SHP77 (cell line): ENCODE data around the gene IGFBP4.

ENCODE experiments used
- DNase-seq, 2 experiments: peaks; one replicate each; lab custom pipeline; 2025; lab: John Stamatoyannopoulos, UW

The IGFBP4 gene

GRCh38 chr17:40471846-40472732, 28.8 kb downstream of the IGFBP4 start:
- DNase-seq, result no peak

GRCh38 chr17:40472733-40473452, 29.6 kb downstream of the IGFBP4 start:
- no peak for DNase-seq

DNA sequence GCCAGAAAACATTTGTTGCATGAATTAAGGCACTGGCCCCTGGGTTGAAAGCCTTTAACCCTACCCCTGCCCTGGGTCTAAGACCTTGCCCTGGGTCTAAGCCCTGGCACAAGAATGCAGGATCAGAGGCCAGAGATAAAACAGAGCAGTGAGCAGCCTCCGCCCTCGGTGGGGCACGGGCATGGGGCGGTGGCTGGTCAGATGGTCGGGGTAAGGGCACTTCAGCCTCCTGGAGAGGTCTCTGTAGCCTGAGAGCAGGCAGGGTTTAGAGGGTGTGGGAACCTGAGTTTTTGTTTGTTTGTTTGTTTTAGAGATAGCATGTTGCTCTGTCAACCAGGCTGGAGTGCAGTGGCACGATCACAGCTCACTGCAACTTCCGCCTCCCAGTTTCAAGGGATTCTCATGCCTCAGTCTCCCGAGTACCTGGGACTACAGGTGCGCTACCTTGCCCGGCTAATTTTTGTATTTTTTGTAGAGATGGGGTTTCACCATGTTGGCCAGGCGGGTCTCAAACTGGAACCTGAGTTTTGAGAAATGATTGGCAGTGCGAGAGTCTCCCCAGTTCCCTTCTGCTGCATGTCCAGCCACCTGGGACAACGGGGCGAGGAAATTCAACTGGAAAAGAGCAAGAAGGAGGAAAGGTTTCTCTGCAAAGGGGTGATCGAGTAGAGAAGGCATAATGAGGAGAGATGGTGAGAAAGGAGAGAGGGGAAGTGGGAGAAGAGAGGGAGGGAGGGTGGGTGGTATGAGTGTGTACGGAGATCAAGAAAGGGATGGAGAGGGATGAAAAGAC, 30.5 kb downstream of the IGFBP4 start:
- no peak for DNase-seq

DNA sequence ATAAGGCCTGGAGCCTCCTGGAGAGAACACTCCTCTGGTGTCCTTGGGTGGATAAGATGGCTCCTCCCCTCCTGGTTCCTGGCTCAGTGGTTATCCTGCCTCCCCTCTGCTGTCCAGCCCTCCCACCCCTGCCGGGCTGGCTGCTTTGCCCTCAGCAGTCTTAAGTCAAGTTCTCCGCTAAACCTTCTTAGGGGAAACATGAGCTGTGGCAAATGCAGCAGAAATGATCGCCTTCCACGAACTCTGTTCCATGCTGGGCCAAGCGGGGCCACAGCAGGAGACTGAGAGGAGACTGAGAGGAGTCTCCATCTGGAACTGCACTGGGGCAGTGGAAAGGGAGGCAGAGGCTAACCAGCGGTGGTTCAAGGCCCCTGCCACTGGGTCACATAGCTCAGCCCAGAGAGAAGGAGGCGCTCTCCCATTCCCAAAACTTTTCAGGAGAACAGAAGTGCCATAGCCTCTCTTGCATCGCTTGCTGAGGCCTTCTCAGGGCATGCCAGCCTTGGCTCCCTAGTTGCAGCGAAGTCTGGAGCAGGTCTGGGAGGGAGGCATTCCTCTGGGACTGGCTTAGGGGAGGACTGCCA, 31.3 kb downstream of the IGFBP4 start:
- no peak for DNase-seq

- DNase-seq, result no peak
Observed at GRCh38 chr17:40475234-40475908, 32.1 kb downstream of the IGFBP4 start.

DNA sequence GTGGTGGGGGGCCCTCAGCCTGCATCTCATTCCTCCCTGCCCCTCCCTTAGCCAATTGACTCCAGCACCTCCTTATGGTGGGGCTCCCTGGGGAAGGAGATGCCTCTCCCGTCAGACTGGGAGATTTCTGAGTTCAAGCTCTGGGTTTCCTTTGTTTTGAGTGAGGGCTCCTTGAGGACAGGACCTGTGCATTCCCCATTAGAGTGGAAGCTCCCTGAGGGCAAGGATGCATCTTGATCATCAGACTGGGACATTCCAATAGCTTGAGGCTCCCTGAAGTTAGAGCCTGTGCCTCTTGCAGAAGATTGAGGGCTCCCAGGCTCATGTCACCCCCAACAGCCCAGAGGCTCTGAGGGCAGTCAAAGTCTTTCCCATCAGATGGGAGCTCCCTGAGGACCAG, 34.5 kb downstream of the IGFBP4 start:
- no peak for DNase-seq

DNA sequence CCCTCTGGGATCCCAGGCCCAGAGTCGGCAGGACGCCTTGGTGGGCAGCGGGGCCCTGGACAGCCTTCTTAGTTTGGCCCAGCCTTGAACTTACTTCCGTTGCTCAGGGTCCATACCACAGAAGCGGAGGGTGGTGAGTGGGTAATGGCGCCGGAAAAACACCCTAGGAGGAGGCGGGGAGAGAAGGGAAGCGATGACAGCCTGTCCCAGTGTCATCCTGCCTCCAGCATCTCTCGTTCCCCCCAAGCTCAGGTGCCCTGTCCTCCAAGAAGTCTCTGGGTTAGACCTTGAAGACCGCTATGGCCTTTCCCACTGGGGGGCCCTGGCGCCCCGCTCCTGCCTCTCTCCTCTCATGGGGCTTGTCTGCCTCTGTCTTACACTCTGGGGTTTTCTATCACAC, 35.2 kb downstream of the IGFBP4 start:
- DNase-seq, result no peak

- DNase-seq, result no peak
Observed at GRCh38 chr17:40479754-40480480, 36.7 kb downstream of the IGFBP4 start.

DNA sequence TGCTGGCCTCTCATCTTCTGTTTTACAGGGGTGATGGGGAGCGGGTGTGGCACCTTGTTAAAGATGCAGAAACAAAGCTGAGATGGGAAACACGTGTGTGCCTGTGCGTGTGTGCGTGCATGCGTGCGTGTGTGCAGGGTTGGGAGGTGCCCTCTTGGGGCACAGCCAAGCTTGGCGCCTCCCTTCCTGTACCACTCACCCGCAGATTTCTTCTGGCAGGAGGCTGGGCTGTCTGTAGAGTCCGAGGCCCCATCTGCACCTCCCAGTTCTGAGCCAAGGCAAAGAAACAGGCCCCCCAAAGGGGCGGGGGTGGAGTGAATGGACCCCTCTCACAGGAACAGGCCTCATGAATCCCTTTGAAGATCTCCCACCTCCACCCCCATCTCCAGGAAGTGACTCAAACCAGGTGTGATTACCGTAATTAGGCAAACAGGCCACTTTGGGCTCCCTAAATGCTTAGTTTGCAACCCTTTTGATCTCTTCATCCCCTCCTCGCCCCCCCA, 37.3 kb downstream of the IGFBP4 start:
- DNase-seq, result no peak

DNA sequence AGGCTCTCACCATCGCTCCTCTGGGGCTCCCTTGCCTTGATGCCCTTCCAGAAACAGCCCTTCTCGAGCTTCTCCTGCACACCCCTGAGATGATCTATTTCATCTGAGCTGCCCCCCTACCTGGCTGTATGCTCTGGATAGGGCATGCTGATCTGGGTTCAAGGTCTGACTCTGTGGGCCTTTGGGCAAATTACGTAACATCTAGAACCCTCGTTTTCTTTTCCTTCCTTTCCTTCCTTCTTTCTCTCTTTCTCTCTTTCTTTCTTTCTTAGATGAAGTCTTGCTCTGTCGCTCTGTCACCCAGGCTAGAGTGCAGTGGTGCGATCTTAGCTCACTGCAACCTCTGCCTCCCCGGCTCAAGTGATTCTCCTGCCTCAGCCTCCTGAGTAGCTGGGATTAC, 37.9 kb downstream of the IGFBP4 start:
- no peak for DNase-seq

GRCh38 chr17:40482722-40483121, 39.5 kb downstream of the IGFBP4 start:
- DNase-seq, result no peak

DNA sequence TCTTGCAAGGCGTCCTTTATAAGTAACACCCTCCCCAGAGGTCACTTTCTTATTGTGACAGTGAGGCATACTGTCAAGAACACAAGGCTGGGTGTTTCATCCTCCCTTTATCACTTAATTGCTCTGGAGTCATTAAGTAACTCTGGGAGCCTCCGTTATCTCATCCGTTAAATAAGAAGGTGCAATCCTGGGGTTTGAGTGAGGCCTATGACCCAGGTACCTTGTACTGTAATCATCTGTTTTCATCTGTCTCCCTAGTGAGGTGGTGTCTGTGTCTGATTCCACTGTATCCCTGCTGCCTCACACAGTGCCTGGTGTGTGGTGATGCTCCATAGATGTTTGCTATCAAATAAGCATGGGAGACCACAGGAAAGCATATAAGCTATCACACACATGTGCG, 40.4 kb downstream of the IGFBP4 start:
- no peak for DNase-seq

DNA sequence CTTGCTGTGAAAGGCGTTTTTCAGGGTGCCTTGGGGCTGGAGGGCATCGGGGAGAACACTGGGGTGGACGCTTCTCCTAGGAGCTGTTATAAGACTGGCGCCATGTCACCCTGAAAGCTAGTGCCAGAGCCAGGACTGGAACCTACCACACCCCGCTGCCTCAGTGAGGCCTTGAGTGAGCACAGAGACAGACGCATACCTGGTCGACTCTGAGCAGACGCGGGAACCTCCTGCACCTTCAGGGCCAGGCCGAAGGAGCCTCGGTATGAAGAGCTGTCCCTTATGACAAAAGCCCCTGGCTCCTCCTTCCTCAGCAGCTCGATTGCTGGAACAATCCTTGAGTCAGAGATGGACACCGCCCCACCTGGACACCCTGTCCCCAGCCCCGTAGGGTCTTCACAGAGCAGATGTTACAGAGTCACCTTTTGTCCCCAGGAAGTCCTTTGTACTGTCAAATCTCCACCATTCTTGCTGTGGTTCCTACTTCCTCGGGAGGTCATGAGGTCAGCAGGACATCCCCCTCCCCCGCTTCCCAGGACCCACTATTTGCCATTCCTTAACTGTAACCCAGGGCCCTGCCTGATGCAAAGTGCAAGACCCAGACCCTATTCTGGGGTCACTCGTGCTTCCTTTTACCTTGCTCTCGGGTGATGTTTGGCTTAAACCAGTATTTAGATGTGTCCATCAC, 41.2 kb downstream of the IGFBP4 start:
- DNase-seq, result no peak

GRCh38 chr17:40484973-40485530, 41.8 kb downstream of the IGFBP4 start:
- DNase-seq, result no peak

DNA sequence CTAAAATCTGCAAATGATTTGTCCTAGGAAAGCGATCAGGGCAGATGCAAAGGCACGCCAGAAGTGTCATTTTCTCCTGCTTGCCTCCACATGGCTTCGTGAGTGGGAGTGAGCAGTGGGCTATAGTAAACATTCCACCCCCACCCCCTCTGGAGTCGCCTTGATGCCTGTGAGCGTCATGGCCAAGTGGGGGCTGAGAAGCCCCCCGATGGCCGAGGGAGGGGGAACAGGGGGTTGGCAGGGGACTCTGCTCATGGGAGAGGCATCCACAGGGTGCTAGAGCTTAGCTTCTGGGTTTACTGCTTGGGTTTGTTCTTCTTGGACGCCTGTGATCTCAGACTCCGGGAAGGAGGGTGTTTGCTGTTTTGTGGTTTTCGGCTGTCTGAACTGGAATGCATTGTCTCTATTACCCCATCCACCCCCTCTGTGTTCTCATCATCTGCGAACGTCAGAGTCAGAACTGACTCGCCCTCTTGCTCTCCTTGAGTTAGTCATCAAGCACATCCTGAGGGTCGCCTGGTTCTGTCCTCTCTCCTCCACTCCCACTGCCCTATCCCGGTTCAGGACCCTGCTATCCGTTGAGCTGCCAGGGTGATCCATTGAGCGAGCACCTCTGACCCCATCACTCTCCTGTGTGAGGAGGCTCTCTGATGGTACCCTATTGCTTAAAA, 42.7 kb downstream of the IGFBP4 start:
- DNase-seq, result no peak

GRCh38 chr17:40486522-40487370, 43.5 kb downstream of the IGFBP4 start:
- DNase-seq, result no peak

GRCh38 chr17:40487371-40488020, 44.2 kb downstream of the IGFBP4 start:
- DNase-seq, result no peak
